K562 (cell line): ENCODE data around the gene CFAP70. TPM values are rescaled to one million over a fixed set of nuclear protein-coding genes. Genes with fewer than 3 reads are reported as not detected.

Source experiments
- BDP1 ChIP-seq: IDR thresholded peaks from 3 replicates; pipeline ENCODE4 v1.6.1; 2011; ENCODE audit not compliant: insufficient read length, insufficient read depth
- CREBBP ChIP-seq: IDR thresholded peaks from one replicate; pipeline ENCODE4 v1.6.1; 2012; ENCODE audit warnings: low read depth, mild to moderate bottlenecking, control low read depth, inconsistent platforms, low read length
- GTF2F1 ChIP-seq: IDR thresholded peaks from 2 replicates; pipeline ENCODE4 v1.6.1; 2011; ENCODE audit warnings: low read depth, low read length, improper control_type of control experiment
- KLF13 ChIP-seq: fragments of 450-650 bp; IDR thresholded peaks from 2 replicates; pipeline ENCODE4 v1.6.1; 2016; ENCODE audit warnings: missing genetic modification characterization, low read depth, mild to moderate bottlenecking, missing compliant biosample characterization, moderate library complexity, borderline replicate concordance
- LEF1 ChIP-seq: fragments of 450-650 bp; IDR thresholded peaks from 2 replicates; pipeline ENCODE4 v1.6.1; 2016; ENCODE audit warnings: mild to moderate bottlenecking
- RBM39 ChIP-seq: fragments of 200-400 bp; formaldehyde crosslinking; optimal IDR thresholded peaks from 2 replicates; pipeline ENCODE3; 2018; ENCODE audit warnings: low read depth, low read length
- SIN3A ChIP-seq, 2 experiments: fragments of 150-350 bp in 1 of 2; IDR thresholded peaks; 2 replicates each; pipeline ENCODE4 v1.6.1; 2011 to 2016; ENCODE audit warnings: borderline replicate concordance in 2 of 2, low read depth in 2 of 2, low read length in 2 of 2, mild to moderate bottlenecking in 2 of 2, moderate library complexity in 2 of 2; ENCODE audit not compliant: control insufficient read depth in 1 of 2
- SMAD1 ChIP-seq: fragments of 150-350 bp; IDR thresholded peaks from 2 replicates; pipeline ENCODE4 v1.6.1; 2014; ENCODE audit warnings: low read length, low read depth; ENCODE audit not compliant: partially characterized antibody
- SRF ChIP-seq, 2 experiments: fragments of 250-450, 450-650 bp in 1 of 2; sonication (Bioruptor Pico) in 1 of 2; sonication (generic) in 1 of 2; formaldehyde crosslinking; IDR thresholded peaks; 2 replicates each; pipeline versions ENCODE4 v1.5.0 to v1.5.1; 2020 to 2022; ENCODE audit warnings: mild to moderate bottlenecking in 1 of 2, missing genetic modification reagents in 1 of 2
- STAT5A ChIP-seq: IDR thresholded peaks from 2 replicates; pipeline ENCODE4 v1.6.1; 2012; ENCODE audit warnings: low read length, inconsistent platforms, borderline replicate concordance
- TGIF2 ChIP-seq: sonication (generic); formaldehyde crosslinking; IDR thresholded peaks from 2 replicates; pipeline ENCODE4 v1.8.1; 2022; ENCODE audit warnings: mild to moderate bottlenecking, missing genetic modification reagents, moderate library complexity
- ZNF212 ChIP-seq: fragments of 450-650 bp; formaldehyde crosslinking; IDR thresholded peaks from 2 replicates; pipeline ENCODE4 v1.4.0; 2020; ENCODE audit warnings: mild to moderate bottlenecking
- ZNF253 ChIP-seq: fragments of 250-450 bp; sonication (Bioruptor Pico); conservative IDR thresholded peaks from 2 replicates; pipeline ENCODE4 v1.6.1; 2021; ENCODE audit warnings: mild to moderate bottlenecking
- ZNF324 ChIP-seq: fragments of 250-450 bp; sonication (Bioruptor Pico); IDR thresholded peaks from 2 replicates; pipeline ENCODE4 v1.4.0; 2020; ENCODE audit warnings: mild to moderate bottlenecking
- polyA plus RNA-seq, 8 experiments: library from polyadenylated mRNA; depleted of rRNA in 4 of 8; stranded (reverse) in 5 of 8; unstranded in 3 of 8; fragments of >200 nt; fragmentation: Nextera tagmentation in 2 of 8; fragmentation: Illumina TruSeq in 1 of 8; extraction: Ambion mirVana in 2 of 8; extraction: Trizol in 1 of 8; gene quantifications; 2 replicates each; pipeline versions ENCODE4 v1.2.1 to v1.2.3, GENCODE V29; 2011 to 2014; ENCODE audit warnings: inconsistent platforms in 1 of 8, missing spikeins in 1 of 8
- total RNA-seq, 7 experiments: library from RNA; depleted of rRNA in 6 of 7; stranded (reverse); fragments of >200 nt in 6 of 7; fragmentation: Illumina TruSeq in 2 of 7; extraction: Trizol in 2 of 7; gene quantifications; 2 replicates each; pipeline versions ENCODE4 v1.2.1 to v1.2.3, GENCODE V29; 2011 to 2021; ENCODE audit warnings: low replicate concordance in 1 of 7
- TF ChIP-seq, protein P1 (sequence below): fragments of 200-800 bp; sonication (Bioruptor generic); IDR thresholded peaks from 2 replicates; pipeline ENCODE4 v1.6.1; 2017; ENCODE audit warnings: missing genetic modification characterization, missing compliant biosample characterization
- TF ChIP-seq, protein P2 (sequence below): fragments of 250-450 bp; sonication (Bioruptor Pico); IDR thresholded peaks from 2 replicates; pipeline ENCODE4 v1.5.0; 2021
- TF ChIP-seq, protein P3 (sequence below): fragments of 450-650 bp; IDR thresholded peaks from 2 replicates; pipeline ENCODE4 v1.6.1; 2017; ENCODE audit warnings: mild to moderate bottlenecking, moderate library complexity
- TF ChIP-seq, protein P4 (sequence below): fragments of 250-450 bp; sonication (Bioruptor Pico); IDR thresholded peaks from 2 replicates; pipeline ENCODE4 v1.4.0; 2020; ENCODE audit warnings: mild to moderate bottlenecking
- TF ChIP-seq, protein P5 (sequence below): fragments of 450-650 bp; IDR thresholded peaks from 2 replicates; pipeline ENCODE4 v1.6.1; 2016; ENCODE audit warnings: antibody characterized with exemption

Gene CFAP70
- total and polyA plus RNA-seq, 9 of the 15 experiments (the other 6 are each of a cell fraction or from before 2014, with no cell fraction given): 0.27 to 1.6 (median 0.86) TPM

DNA sequence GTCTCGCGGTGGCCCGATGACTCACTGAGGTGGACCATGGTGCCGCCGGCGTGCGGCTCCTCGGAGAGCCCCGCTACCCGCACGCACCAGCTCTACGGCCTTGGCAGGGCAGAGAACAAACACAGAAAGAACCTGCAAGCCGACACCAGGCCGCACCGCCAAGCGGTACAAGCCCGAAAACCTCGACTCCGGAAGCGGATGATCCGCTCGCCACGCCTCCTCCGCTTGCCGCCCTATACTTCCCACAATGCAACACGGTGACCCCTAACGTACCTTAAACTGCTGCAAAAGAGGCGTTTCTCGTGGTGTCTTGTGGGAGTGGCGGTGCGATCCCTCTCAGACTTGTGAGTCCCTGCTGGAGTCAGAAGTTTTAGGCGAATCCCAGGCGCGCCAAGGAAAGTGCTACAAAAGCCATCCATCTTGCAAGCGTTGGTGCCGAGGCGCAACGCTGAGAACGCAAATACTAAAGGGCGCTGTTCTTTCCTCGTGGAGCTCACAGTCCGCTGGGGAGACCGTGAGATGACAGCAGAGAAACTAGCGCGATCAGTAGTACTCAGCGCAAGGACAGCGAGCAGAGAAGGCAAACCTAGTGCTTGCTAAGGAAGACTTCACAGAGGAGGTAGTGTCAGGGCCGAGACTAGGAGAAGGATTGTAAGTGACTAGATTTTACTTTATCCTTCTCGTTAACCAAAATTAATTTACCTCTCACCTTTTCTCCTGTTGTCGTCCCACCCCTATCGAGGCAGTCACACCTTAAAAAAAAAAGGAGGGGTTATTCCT, 106.0 kb downstream of the CFAP70 start, which contains the start of gene MRPS16 (continued):
- peak; percentile 70; the same call in 1 of the 2 replicates for TF ChIP-seq GTF2F1
- TF ChIP-seq ZNF324 (CRISPR knock-in tag): 0 out of 2 replicates have a peak, but pooled peaks have one; percentile 50
- TF ChIP-seq, protein P1, sequence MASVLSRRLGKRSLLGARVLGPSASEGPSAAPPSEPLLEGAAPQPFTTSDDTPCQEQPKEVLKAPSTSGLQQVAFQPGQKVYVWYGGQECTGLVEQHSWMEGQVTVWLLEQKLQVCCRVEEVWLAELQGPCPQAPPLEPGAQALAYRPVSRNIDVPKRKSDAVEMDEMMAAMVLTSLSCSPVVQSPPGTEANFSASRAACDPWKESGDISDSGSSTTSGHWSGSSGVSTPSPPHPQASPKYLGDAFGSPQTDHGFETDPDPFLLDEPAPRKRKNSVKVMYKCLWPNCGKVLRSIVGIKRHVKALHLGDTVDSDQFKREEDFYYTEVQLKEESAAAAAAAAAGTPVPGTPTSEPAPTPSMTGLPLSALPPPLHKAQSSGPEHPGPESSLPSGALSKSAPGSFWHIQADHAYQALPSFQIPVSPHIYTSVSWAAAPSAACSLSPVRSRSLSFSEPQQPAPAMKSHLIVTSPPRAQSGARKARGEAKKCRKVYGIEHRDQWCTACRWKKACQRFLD (CRISPR knock-in tag): no peak
- TF ChIP-seq ZNF253: no peak
- no peak; the same call in 1 of the 2 replicates for TF ChIP-seq TGIF2 (CRISPR knock-in tag)
- TF ChIP-seq RBM39: no peak
- TF ChIP-seq SRF (CRISPR knock-in tag; IDR thresholded peaks at IDR 0.05): 0 out of 4 replicates have a peak, but pooled peaks of 1 of the 2 experiments have one; percentile 64
- peak; percentile 92 for TF ChIP-seq SMAD1
- TF ChIP-seq CREBBP: no peak
- TF ChIP-seq BDP1: no peak
- TF ChIP-seq, protein P2, sequence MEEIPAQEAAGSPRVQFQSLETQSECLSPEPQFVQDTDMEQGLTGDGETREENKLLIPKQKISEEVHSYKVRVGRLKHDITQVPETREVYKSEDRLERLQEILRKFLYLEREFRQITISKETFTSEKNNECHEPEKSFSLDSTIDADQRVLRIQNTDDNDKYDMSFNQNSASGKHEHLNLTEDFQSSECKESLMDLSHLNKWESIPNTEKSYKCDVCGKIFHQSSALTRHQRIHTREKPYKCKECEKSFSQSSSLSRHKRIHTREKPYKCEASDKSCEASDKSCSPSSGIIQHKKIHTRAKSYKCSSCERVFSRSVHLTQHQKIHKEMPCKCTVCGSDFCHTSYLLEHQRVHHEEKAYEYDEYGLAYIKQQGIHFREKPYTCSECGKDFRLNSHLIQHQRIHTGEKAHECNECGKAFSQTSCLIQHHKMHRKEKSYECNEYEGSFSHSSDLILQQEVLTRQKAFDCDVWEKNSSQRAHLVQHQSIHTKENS (CRISPR knock-in tag): no peak
- no peak; the same call in 1 of the 2 replicates for TF ChIP-seq LEF1
- TF ChIP-seq, protein P3, sequence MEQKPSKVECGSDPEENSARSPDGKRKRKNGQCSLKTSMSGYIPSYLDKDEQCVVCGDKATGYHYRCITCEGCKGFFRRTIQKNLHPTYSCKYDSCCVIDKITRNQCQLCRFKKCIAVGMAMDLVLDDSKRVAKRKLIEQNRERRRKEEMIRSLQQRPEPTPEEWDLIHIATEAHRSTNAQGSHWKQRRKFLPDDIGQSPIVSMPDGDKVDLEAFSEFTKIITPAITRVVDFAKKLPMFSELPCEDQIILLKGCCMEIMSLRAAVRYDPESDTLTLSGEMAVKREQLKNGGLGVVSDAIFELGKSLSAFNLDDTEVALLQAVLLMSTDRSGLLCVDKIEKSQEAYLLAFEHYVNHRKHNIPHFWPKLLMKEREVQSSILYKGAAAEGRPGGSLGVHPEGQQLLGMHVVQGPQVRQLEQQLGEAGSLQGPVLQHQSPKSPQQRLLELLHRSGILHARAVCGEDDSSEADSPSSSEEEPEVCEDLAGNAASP: no peak
- TF ChIP-seq, protein P4, sequence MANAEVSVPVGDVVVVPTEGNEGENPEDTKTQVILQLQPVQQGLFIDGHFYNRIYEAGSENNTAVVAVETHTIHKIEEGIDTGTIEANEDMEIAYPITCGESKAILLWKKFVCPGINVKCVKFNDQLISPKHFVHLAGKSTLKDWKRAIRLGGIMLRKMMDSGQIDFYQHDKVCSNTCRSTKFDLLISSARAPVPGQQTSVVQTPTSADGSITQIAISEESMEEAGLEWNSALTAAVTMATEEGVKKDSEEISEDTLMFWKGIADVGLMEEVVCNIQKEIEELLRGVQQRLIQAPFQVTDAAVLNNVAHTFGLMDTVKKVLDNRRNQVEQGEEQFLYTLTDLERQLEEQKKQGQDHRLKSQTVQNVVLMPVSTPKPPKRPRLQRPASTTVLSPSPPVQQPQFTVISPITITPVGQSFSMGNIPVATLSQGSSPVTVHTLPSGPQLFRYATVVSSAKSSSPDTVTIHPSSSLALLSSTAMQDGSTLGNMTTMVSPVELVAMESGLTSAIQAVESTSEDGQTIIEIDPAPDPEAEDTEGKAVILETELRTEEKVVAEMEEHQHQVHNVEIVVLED (CRISPR knock-in tag): peak; percentile 58
- TF ChIP-seq, protein P5, sequence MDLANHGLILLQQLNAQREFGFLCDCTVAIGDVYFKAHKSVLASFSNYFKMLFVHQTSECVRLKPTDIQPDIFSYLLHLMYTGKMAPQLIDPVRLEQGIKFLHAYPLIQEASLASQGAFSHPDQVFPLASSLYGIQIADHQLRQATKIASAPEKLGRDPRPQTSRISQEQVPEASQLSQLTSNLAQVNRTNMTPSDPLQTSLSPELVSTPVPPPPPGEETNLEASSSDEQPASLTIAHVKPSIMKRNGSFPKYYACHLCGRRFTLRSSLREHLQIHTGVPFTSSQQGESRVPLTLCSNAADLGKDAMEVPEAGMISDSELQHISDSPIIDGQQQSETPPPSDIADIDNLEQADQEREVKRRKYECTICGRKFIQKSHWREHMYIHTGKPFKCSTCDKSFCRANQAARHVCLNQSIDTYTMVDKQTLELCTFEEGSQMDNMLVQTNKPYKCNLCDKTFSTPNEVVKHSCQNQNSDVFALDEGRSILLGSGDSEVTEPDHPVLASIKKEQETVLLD: peak; percentile 35
- peak; percentile 58 to 89; a peak in 2 of 4 replicates for TF ChIP-seq SIN3A (IDR thresholded peaks at IDR 0.05; ENCODE audit: borderline replicate concordance in 2 of 2, control insufficient read depth in 1 of 2, low read depth in 2 of 2, low read length in 2 of 2)
- TF ChIP-seq ZNF212 (CRISPR knock-in tag): no peak
- peak; percentile 29; the same call in 1 of the 2 replicates for TF ChIP-seq STAT5A
- TF ChIP-seq KLF13: peak; percentile 95
